ENCODE data around the gene PHACTR1. TPM values are rescaled to one million over a fixed set of nuclear protein-coding genes. Genes with fewer than 3 reads are reported as not detected.

The PHACTR1 gene
- polyA plus RNA-seq, 3 donors = 6.1 to 26.9 (median 7.6) TPM

- TF ChIP-seq, protein P1, sequence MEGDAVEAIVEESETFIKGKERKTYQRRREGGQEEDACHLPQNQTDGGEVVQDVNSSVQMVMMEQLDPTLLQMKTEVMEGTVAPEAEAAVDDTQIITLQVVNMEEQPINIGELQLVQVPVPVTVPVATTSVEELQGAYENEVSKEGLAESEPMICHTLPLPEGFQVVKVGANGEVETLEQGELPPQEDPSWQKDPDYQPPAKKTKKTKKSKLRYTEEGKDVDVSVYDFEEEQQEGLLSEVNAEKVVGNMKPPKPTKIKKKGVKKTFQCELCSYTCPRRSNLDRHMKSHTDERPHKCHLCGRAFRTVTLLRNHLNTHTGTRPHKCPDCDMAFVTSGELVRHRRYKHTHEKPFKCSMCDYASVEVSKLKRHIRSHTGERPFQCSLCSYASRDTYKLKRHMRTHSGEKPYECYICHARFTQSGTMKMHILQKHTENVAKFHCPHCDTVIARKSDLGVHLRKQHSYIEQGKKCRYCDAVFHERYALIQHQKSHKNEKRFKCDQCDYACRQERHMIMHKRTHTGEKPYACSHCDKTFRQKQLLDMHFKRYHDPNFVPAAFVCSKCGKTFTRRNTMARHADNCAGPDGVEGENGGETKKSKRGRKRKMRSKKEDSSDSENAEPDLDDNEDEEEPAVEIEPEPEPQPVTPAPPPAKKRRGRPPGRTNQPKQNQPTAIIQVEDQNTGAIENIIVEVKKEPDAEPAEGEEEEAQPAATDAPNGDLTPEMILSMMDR (IDR thresholded peaks at IDR 0.05) = no peak
- H3K27ac Mint-ChIP-seq = no peak overlapping the region
- H3K9ac ChIP-seq (ENCODE audit: insufficient read depth, low read length, poor library complexity, severe bottlenecking) = no peak overlapping the region
- H3K79me2 ChIP-seq (ENCODE audit: insufficient read depth, low read length) = no peaks in the 10 kb centered on the region
- 77% methylated on average over 3 of the region's 5 CpGs for WGBS (ENCODE audit: insufficient coverage)
- no peaks in the 10 kb centered on the region for H3K27me3 ChIP-seq (ENCODE audit: control insufficient read depth in 2 of 2, insufficient read depth in 2 of 2, low read length in 2 of 2)
- no peaks in the 10 kb centered on the region for H3K36me3 Mint-ChIP-seq
- no peaks in the 10 kb centered on the region for H3K36me3 ChIP-seq (replicated peaks in 1 of 2; ENCODE audit: control insufficient read depth in 1 of 2, insufficient read depth in 2 of 2, low read length in 2 of 2)
- no peaks in the 10 kb centered on the region for H4K20me1 ChIP-seq (ENCODE audit: insufficient read depth, low read length)
- H3K4me1 ChIP-seq (ENCODE audit: control insufficient read depth in 1 of 2, insufficient read depth in 2 of 2, low read length in 2 of 2) = no peaks in the 10 kb centered on the region
- peaks cover 0 to 1% (median 0%) of the 10 kb centered on the region in 3 donors for H3K27me3 Mint-ChIP-seq (ENCODE audit: low read depth in 3 of 3)
- no peak for DNase-seq
- no peaks in the 10 kb centered on the region for H3K9me3 Mint-ChIP-seq
- no peaks in the 10 kb centered on the region for H3K9me3 ChIP-seq (replicated peaks in 1 of 2; ENCODE audit: control insufficient read depth in 1 of 2, insufficient read depth in 1 of 2, low read length in 2 of 2)
- H3K4me3 ChIP-seq (replicated peaks in 1 of 3; ENCODE audit: low read depth in 2 of 3, low read length in 3 of 3) = no peak overlapping the region
- no peak overlapping the region for H3K27ac ChIP-seq (ENCODE audit: low read depth in 1 of 2, low read length in 2 of 2)
- no peak overlapping the region for H3K4me2 ChIP-seq (replicated peaks; ENCODE audit: extremely low read depth, low read length, poor library complexity, severe bottlenecking)
- no peaks in the 10 kb centered on the region for H3K4me1 Mint-ChIP-seq
- no peak overlapping the region for H3K4me3 Mint-ChIP-seq
- intact Hi-C loops (cut with micrococcal nuclease) = no loop called here
- H2AFZ ChIP-seq (ENCODE audit: insufficient read depth, low read depth, low read length, poor library complexity, severe bottlenecking) = no peak overlapping the region
Observed at GRCh38 chr6:12782136-12782535, 65.6 kb downstream of the PHACTR1 start.

DNA sequence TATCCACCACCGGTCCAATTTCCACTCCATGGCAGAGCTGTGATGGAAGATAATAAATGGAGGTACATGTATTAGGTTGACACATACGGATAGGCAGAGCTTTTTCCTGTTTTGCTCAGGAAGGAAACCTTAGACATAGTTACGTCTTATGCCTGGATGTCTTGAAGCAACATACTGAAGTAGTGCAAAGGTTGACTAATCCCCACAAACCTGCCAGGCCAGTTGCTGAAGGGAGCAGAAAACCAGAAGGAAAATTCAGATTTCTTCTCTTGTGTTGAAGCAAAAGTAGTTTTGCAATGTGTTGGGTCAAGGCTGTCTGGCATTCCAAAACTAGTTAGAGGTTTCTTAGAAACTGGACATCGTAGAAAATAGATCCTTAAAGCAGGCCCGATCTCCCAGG is 68.7 kb downstream of the PHACTR1 start:
- peaks cover 0 to 1% (median 0%) of the 10 kb centered on the region in 3 donors for H3K27me3 Mint-ChIP-seq (ENCODE audit: low read depth in 3 of 3)
- intact Hi-C loops (cut with micrococcal nuclease) = no loop called here
- Histone ChIP-seq H4K20me1 (ENCODE audit: insufficient read depth, low read length) (no peaks in the 10 kb centered on the region), H3K9ac (ENCODE audit: insufficient read depth, low read length, poor library complexity, severe bottlenecking) (no peak overlapping the region), H3K27me3 (ENCODE audit: control insufficient read depth in 2 of 2, insufficient read depth in 2 of 2, low read length in 2 of 2) (no peaks in the 10 kb centered on the region), H3K4me3 (replicated peaks in 1 of 3; ENCODE audit: low read depth in 2 of 3, low read length in 3 of 3) (no peak overlapping the region), H3K36me3 (replicated peaks in 1 of 2; ENCODE audit: control insufficient read depth in 1 of 2, insufficient read depth in 2 of 2, low read length in 2 of 2) (no peaks in the 10 kb centered on the region), H3K27ac (ENCODE audit: low read depth in 1 of 2, low read length in 2 of 2) (no peak overlapping the region), H3K4me1 (ENCODE audit: control insufficient read depth in 1 of 2, insufficient read depth in 2 of 2, low read length in 2 of 2) (no peaks in the 10 kb centered on the region), H3K9me3 (replicated peaks in 1 of 2; ENCODE audit: control insufficient read depth in 1 of 2, insufficient read depth in 1 of 2, low read length in 2 of 2) (no peaks in the 10 kb centered on the region), H3K79me2 (ENCODE audit: insufficient read depth, low read length) (no peaks in the 10 kb centered on the region), H3K4me2 (replicated peaks; ENCODE audit: extremely low read depth, low read length, poor library complexity, severe bottlenecking) (no peak overlapping the region), H2AFZ (ENCODE audit: insufficient read depth, low read depth, low read length, poor library complexity, severe bottlenecking) (no peak overlapping the region)
- peaks cover 0 to 2% (median 0%) of the 10 kb centered on the region in 7 donors for H3K9me3 Mint-ChIP-seq
- no peak overlapping the region for H3K4me3 Mint-ChIP-seq
- WGBS (ENCODE audit: insufficient coverage) = 95% methylated on average over 4 of the region's 5 CpGs
- TF ChIP-seq, protein P1 (IDR thresholded peaks at IDR 0.05) = no peak
- H3K36me3 Mint-ChIP-seq = no peaks in the 10 kb centered on the region
- DNase-seq = no peak
- no peaks in the 10 kb centered on the region for H3K4me1 Mint-ChIP-seq
- no peak overlapping the region for H3K27ac Mint-ChIP-seq

All from CD14-positive monocyte (primary cell).